HL-60 (cell line): ENCODE measurements around the gene DLG3.

Source experiments
- POLR2AphosphoS5 ChIP-seq: IDR thresholded peaks from 2 replicates; pipeline ENCODE4 v1.6.1; 2012; ENCODE audit warnings: low read depth
- TF ChIP-seq, protein P1 (sequence below): IDR thresholded peaks from one replicate; pipeline ENCODE4 v1.5.1; 2011; ENCODE audit warnings: low read length, control low read depth, inconsistent platforms; ENCODE audit not compliant: insufficient read depth
- TF ChIP-seq, protein P2 (sequence below): IDR thresholded peaks from 2 replicates; pipeline ENCODE4 v1.6.1; 2012; ENCODE audit warnings: low read depth; ENCODE audit not compliant: insufficient replicate concordance

DNA sequence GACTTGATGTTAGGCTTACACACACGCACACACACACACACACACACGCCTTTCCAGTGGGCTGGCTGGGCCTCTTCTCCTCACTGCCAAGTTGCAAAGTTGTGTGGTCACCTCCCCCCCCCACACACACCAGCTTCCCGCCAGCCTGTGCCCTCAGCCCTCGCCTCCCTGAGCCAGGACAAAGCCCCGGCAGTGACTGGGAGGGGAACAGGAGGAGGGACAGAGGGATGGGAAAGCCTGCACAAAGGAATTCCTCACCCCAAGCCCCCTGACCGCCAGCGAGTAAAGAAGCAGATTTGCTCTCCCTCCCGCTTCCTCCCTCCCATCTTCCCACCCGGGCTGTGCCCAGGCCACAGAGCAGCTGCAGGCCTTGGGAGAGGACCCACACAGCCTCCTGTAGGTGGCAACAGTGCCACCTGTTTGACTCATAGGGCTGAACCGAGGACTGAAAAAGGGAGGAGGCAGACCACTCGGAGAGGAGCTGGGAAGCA, 21.7 kb upstream of the DLG3 start, which contains the start of gene GDPD2:
- TF ChIP-seq, protein P1, sequence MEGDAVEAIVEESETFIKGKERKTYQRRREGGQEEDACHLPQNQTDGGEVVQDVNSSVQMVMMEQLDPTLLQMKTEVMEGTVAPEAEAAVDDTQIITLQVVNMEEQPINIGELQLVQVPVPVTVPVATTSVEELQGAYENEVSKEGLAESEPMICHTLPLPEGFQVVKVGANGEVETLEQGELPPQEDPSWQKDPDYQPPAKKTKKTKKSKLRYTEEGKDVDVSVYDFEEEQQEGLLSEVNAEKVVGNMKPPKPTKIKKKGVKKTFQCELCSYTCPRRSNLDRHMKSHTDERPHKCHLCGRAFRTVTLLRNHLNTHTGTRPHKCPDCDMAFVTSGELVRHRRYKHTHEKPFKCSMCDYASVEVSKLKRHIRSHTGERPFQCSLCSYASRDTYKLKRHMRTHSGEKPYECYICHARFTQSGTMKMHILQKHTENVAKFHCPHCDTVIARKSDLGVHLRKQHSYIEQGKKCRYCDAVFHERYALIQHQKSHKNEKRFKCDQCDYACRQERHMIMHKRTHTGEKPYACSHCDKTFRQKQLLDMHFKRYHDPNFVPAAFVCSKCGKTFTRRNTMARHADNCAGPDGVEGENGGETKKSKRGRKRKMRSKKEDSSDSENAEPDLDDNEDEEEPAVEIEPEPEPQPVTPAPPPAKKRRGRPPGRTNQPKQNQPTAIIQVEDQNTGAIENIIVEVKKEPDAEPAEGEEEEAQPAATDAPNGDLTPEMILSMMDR: no peak
- TF ChIP-seq POLR2AphosphoS5: no peak
- TF ChIP-seq, protein P2, sequence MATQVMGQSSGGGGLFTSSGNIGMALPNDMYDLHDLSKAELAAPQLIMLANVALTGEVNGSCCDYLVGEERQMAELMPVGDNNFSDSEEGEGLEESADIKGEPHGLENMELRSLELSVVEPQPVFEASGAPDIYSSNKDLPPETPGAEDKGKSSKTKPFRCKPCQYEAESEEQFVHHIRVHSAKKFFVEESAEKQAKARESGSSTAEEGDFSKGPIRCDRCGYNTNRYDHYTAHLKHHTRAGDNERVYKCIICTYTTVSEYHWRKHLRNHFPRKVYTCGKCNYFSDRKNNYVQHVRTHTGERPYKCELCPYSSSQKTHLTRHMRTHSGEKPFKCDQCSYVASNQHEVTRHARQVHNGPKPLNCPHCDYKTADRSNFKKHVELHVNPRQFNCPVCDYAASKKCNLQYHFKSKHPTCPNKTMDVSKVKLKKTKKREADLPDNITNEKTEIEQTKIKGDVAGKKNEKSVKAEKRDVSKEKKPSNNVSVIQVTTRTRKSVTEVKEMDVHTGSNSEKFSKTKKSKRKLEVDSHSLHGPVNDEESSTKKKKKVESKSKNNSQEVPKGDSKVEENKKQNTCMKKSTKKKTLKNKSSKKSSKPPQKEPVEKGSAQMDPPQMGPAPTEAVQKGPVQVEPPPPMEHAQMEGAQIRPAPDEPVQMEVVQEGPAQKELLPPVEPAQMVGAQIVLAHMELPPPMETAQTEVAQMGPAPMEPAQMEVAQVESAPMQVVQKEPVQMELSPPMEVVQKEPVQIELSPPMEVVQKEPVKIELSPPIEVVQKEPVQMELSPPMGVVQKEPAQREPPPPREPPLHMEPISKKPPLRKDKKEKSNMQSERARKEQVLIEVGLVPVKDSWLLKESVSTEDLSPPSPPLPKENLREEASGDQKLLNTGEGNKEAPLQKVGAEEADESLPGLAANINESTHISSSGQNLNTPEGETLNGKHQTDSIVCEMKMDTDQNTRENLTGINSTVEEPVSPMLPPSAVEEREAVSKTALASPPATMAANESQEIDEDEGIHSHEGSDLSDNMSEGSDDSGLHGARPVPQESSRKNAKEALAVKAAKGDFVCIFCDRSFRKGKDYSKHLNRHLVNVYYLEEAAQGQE: no peak
